AG08395 (cell line): ENCODE measurements around the gene SAMD11.
A peak's percentile ranks its signal among the peaks of the same experiment; 100 is the strongest.

Experiments used
- DNase-seq: peaks from one replicate; pipeline ENCODE4 v3.0.0; 2012; ENCODE audit warnings: mixed read lengths, low spot score

The SAMD11 gene

DNA sequence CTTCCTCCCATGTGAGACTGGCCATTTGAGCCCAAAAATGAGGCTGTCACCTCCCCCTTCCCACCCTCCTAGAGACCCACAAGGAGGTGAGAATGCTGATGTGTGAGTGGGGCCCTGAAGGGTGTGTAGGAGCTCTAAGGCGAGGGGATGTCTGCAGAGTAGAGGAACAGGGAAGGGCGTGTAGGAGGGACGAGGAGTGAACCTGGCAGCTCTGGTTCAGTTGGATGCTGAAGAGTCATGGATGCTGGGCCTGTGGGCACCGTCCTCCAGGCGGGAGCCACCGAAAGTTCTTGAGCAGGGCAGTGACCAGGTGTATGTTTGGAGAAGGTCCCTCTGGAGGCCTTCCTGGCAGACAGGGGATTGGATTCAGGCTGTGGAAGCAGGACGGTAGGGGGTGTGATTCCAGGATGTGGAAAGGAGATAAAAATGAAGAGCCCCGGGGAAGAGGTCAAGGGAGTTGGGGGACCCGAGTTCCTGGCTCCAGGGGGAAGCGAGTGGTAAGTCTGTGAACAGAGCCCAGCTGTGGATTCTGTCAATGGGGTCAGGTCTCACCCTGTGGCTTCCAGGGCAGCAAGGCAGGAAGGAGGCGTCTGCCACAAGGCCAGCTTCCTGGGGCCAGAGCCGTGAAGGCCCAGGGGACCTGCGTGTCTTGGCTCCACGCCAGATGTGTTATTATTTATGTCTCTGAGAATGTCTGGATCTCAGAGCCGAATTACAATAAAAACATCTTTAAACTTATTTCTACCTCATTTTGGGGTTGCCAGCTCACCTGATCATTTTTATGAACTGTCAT is 7.9 kb downstream of the SAMD11 start:
- DNase-seq, result no peak

DNA sequence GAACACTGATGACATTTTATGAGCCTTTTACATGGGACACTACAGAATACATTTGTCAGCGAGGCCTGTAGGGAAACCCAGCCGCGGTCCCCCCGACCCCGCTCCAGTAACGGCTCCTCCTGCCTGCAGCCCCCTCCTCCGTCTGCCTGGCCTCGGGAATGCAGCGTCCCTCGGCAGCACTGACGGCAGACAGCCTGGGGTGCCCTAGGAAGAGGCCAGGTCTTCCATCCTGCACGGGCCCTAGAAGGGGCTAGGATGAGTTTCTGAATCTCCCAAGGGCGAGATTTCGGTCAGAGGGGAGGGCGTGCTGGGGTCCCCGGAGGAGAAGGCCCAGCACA is 8.4 kb downstream of the SAMD11 start:
- no peak for DNase-seq

DNA sequence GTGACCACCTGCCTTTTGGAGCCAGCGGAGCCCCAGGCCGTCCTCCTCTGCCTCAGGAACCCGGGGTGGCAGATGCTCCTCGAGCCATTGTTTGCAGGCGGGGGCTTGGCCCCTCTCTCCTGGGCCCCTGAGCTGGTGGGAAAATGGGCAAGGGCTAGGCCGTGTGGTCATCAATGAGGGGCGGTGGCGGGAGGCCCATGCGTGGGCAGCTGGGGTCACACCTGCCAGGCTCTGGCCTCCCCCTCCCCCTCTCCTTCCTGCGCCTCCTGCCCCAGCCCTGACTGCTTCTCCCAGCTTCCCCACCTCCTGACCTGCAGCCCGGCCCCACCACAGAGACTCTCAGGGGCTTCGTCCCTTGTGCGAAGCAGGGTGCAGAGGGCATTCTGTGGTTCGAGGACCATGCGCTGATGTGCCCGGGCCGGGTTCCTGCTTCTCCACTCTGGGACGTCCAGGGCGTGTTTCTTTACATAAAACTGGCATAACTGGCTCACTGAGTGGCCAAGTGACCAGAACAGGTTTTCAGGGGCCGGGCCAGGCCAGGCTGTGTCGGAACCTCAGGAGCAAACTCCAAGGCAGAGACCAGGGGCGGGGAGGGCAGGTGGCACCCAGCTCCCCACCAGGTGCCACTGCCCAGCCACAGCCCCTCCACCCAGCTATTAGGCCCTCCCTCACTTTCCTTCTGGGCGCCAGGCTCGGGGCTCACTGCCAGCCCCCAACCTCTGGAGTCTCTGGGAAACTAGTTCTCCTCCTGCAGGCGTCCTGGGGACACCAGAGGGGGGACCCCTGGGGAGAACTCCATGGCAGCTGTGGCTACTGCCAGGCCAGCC is 9.3 kb downstream of the SAMD11 start:
- DNase-seq, result no peak

DNA sequence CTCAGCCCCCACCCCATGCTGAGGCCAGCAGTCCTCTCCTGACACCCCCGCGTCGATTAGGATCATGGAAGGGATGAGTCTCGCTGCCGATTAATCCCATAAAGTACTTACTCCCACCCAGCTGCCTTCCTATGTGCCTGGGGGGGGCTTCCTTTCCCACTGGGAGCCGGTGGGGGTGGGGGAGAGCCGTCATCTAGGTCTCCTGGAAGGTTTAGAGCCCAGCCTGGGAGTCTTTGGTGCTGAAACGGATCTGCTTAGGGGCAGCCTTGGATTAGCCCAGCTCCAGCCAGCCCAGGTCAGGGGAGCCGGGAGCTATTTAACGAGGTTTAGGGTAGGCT is 9.8 kb downstream of the SAMD11 start:
- no peak for DNase-seq

DNA sequence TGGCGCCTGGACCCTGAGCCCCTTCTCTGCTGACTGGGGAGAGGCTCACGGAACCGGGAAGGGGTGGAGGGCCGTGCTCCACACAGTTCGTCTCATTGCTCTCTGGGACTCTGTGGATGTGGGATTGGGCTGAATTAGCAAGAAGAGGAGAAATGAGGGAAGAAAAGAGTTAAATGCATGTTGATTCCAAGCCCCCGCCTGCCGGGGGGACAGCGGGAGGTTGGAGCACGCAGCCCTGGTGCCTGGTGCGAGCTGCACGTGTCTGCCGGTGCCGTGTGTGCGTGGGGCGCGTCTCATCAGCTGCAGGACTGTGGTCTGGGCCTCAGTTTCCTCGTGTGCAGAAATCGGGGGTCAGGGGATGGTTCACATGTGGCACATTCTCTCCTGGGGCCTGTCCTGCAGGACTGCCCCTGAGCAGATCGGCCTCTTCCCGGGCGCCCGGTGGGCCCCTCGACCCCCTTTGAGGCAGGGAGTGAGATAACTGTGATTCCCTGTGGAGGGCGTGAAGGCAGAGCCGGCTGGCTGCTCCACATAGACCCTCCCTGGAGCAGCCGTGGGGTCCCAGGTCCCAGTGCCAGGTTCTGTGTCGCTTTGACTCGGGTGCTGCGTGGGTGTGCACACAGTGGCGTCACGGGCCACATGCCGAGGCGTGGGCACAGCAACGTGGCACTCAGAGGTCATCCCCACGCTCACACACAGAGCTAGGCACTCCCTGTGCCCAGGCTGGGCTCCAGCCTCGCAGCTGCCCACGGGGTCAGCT is 11.4 kb downstream of the SAMD11 start:
- DNase-seq, result no peak

DNA sequence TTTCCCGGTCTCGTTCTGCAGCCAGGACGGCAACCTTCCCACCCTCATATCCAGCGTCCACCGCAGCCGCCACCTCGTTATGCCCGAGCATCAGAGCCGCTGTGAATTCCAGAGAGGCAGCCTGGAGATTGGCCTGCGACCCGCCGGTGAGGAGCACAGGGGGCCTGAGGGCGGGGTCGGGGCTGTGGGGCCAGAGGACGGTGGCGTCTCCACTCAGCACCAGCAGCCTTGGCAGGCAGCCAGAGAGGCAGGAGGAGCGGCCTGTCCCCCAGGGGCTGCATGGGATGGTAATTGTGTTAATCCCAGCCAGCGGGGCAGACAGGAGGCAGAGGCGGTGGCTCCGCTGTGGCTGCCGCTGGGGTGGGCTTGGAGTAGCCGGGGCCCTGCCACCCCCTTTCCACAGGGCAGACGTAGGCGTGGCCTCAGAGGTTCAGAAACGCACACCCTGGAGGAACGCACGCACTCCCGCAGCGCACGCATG is 12.1 kb downstream of the SAMD11 start:
- no peak for DNase-seq

DNA sequence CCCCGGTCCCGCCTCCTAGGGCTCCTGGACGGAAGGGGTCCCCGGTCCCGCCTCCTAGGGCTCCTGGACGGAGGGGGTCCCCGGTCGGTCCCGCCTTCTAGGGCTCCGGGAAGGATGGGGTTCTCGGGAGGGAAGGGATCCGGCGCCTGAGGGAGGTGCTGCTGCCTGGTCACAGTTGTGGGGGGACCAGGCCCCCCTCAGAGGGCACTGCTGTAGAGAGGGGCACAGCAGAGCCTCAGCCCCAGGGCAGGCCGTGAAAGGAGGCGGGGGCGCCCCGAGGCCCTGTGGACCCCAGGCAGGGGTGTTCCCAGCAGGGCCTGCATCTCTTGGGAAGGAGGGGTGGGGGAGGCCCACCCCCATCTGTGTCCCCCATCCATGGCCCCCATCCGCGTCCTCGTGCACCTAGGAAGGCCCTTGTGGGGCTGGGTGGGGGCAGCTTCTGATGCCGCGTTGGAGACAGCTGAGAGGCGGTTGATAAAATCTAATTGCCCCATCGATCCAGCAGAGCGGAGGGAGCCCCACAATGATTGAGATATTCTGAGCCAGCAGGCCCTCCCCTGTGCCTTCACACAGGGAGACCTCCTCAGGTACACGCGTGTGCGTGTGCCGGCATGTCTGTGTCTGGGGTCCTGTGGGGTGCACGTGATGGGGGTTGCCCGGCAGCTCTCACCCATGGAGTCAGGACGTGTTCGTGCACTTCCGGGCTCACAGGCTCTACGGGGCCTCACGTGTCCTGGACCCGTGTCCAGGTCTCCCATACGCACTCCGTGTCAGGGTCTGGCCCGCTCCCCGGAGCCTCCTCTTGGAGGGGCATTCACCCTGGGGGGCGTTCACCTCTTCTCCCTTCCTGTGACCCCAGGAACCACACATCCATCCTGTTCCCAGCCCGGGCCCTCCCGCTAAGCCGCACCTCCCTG is 12.9 kb downstream of the SAMD11 start:
- no peak for DNase-seq

DNA sequence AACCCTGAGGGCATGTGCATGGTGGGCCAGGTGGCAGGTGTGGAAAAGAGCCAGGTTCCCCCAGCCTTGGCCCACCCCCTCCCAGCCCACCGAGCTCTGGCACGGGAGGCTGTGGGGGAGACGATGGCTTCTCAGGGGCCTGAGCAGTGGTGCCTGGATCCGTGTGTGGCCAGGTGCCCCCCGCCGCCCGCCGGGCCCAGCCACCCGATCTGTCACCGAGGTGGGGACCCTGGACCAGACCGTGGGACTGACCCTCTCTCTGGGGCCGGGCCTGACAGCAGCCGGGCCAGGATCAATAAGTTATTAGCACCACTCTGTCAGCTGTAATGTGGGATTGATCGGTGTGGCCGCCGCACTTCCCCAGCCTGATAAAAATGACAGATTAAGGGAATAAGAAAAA is 13.8 kb downstream of the SAMD11 start:
- no peak for DNase-seq

DNA sequence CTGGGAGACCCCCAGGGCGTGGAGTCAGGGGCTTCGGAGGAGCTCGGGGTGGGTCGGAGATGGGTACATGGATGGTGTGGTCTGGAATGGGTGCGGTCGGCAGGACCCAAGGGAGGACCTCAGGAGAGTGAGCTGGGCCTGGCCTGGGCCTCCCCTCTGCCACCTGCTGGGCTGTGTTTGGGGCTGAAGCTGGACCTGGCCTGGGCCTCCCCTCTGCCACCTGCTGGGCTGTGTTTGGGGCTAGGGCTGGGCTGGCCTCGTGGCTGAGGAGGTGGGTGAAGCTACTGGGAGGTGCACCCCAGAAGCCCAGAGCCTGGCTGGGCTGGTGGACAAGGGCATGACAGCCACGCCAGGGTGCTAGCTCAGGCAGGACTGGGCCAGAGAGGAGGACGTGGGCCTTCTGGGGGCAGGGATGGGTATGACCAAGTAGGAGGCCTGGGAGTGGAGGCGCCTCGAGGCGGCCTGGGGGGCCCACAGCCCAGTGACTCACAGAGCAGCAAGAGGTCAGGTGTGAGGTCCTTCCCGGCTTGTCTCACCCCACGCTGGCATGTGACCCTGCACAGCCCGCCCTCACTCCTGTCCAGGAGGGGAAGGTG is 14.5 kb downstream of the SAMD11 start:
- DNase-seq, result no peak

DNA sequence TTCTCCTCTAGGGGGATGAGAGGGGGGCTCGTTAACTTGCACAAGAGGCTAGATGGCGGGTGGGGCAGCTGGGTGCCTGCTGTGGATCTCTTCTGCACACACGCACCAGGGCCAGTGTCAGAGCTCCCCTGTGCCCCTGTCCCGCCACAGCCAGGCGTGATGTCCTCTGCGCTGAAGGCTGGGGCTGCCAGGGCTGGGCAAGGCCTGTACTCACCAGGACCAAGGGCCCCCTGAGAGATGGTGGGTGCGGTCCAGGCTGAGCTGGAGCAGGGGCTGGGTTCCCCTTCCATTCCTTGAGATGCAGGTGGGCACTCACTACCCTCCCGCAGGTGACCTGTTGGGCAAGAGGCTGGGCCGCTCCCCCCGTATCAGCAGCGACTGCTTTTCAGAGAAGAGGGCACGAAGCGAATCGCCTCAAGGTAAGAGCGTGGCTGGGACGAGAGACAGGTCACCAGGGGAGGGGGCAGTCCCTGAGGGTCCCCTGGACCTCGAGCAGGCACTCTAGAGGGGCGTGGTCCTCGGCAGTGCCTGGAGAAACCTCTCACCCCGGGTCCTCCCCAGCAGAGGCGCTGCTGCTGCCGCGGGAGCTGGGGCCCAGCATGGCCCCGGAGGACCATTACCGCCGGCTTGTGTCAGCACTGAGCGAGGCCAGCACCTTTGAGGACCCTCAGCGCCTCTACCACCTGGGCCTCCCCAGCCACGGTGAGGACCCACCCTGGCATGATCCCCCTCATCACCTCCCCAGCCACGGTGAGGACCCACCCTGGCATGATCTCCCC is 15.2 kb downstream of the SAMD11 start:
- DNase-seq, result no peak

DNA sequence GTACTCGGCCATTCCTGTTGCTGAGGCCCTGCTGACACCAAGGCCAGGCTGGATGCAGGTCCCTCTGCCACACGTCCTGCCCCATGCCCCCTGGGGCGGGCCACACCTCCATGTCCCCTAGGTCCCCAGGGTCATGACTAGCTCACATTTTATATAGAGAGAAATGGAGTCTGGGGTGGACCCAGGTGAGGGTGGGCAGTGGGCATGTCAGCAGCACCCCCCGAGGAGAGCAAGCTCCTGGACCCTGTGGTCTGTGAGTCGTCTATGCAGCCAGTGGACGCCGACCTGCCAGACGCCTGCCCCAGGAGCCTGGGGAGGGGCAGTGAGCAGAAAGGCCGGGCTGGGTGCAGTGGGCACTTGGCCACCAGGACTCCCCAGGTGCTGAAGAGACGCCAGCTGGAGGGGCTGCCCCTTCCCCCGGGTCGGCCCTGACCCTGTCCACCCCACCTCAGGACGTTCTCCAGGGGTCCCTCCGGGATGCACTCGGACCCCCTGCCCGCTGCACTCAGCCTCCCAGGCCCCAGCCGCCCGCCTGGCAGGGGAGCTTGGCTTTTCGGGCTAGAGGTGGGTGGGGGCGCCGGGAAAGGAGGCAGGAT is 15.9 kb downstream of the SAMD11 start:
- no peak for DNase-seq

DNA sequence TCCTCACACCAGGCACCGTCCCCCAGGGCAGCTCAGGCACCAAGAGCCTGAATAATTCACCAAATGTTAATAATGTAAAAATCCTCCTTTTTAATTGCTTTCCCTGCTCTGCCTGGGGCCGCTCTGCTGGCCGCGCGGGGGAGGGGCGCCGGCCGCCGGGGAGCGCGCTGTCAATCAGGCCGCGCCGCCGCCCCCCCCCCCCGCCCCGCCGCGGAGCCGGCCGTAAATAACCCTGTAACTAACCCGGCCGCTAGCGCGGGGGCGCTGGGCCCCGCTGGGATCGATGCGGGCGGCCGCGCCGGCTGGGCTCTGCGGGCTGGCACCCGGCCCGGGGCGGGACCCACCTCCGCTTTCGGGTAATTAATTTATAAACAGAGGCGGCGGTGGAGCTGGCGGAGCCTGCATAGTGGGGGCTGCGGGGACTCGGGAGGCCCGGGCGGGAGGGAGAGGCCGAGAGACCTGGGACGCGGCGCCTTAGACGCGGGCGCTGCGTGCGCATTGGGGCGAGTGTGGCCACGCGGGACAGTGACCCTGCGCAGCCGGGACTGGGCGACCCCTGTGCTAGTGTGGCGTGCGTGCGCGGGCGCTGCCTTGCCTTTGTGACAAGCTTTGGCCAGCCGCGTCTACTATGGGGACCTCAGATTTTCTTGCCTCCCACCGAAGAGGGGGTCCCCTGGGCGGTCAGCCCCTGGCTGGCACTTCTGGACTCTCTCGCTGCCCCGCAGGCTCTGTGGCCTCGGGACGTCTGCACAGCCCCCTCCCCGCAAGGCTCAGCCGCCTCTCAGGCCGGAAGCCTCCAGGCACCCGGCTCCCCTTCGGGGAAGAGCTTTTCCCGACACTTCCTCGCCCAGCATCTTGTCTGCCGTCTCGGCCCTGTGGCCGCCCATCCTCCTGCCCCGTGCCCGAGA is 16.6 kb downstream of the SAMD11 start:
- DNase-seq, result no peak

DNA sequence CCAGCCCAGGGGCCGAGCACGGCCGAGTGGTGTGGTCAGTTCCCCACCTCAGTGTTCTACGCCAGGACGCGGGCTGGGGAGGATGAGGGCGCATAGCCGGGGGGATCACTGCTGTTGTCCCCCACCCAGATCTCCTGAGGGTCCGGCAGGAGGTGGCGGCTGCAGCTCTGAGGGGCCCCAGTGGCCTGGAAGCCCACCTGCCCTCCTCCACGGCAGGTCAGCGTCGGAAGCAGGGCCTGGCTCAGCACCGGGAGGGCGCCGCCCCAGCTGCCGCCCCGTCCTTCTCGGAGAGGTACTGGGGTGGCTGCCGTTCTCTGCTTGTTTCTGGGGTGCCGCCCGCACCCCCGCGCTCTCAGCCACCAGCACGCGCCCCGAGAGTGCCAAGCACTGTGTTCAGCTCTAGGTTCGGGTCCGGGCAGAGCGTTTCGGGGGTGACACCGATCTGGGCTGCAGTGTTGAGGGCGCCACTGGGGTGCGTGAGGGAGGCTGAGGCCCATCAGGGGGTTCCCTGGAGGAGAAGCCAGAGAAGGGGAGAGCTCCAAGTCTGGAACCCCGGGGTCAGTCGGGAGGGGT is 17.4 kb downstream of the SAMD11 start:
- DNase-seq, result no peak

DNA sequence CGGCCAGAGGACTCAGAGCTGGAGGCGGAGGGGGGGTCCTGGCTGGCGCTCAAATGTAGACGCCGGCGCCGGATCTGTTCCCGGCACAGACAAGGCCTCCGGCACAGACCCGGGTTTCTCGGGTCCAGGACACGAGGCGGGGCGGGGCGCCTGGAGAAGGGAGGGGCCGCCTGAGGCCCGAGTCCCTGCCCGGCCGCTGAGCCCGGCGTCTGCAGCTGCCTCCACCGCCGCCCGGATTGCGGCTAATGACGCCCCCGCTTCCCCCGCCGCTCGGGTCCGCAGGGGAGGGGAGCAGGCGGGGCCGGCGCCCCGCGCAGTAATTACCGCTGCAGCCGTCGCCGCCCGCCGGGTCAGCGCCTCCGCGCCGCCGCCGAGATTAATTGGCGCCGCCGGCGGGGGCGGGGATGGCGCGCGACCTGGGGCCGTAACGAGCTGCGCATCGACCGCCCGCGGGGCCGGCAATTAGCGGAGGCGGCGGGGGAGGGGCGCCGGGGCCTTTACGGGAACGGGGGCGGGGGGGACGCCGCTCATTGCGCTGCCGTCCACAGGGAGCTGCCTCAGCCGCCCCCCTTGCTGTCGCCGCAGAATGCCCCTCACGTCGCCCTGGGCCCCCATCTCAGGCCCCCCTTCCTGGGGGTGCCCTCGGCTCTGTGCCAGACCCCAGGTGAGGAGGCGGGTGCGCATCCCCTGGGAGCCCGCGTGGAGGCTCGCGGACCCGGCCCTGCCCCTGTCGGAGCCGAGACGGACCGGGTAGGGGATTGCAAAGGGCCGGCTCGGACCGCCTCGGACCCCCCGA is 18.1 kb downstream of the SAMD11 start:
- DNase-seq, result peak; percentile 87

DNA sequence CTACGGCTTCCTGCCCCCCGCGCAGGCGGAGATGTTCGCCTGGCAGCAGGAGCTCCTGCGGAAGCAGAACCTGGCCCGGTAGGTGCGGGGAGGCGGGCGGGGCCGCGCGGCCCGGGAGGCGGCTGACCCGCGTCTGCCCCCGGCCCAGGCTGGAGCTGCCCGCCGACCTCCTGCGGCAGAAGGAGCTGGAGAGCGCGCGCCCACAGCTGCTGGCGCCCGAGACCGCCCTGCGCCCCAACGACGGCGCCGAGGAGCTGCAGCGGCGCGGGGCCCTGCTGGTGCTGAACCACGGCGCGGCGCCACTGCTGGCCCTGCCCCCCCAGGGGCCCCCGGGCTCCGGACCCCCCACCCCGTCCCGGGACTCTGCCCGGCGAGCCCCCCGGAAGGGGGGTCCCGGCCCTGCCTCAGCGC is 18.7 kb downstream of the SAMD11 start:
- DNase-seq, result no peak

DNA sequence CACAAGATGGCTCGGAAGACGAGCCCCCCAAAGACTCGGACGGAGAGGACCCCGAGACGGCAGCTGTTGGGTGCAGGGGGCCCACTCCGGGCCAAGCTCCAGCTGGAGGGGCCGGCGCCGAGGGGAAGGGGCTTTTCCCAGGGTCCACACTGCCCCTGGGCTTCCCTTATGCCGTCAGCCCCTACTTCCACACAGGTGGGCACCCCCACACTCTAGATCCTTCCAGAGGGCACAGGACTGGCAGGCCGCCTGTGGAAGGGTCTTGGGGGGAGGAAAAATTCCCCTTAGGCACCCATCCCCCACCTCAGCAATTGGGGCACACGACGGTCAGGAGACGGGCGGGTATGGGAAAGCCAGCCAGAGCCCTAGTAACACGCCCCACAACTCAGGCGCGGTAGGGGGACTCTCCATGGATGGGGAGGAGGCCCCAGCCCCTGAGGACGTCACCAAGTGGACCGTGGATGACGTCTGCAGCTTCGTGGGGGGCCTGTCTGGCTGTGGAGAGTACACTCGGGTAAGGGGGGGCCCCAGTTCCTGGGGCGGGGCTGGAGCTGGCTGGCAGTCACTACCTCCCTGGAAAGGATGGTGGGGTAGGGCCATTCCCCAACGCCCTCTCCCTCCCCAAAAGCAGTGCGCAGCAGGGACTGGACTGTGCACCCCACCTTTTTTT is 19.3 kb downstream of the SAMD11 start:
- no peak for DNase-seq
